ENCODE results near the gene RRP12. TPM values are rescaled to one million over a fixed set of nuclear protein-coding genes. Genes with fewer than 3 reads are reported as not detected.

The RRP12 gene
- total and polyA plus RNA-seq, 11 donors: 6.0 to 61.2 (median 21.5) TPM

DNA sequence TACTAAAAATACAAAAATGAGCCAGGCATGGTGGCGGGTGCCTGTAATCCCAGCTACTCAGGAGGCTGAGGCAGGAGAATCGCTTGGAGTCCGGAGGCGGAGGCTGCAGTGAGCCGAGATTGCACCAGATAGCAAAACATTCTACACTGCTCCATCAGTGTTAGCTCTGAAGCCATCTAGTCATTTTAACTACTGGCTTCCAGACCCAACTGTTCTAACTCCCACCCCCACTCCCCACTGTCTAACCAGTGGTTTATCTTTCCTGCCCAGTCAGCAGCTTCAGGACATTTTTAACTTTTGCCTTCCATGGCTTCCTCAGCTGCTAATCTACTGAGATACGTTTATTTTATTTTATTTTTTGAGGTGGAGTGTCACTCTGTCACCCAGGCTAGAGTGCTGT, 88.2 kb downstream of the RRP12 start:
- TF ChIP-seq POLR2A (IDR thresholded peaks at IDR 0.05): no peak
- TF ChIP-seq CTCF (IDR thresholded peaks at IDR 0.05): no peak
- H3K27ac ChIP-seq: no peak overlapping the region
- no peaks in the 10 kb centered on the region for H3K9me3 ChIP-seq
- WGBS, 4 donors: 78 to 85% (median 82%) methylated on average over 3 to 6 of the region's 6 CpGs
- ATAC-seq (no peak), DNase-seq (no peak)
- peaks cover 0 to 13% (median 0%) of the 10 kb centered on the region in 12 donors for H3K4me1 ChIP-seq
- H3K27me3 ChIP-seq: no peaks in the 10 kb centered on the region
- H3K36me3 ChIP-seq: no peaks in the 10 kb centered on the region
- no peak overlapping the region for H3K4me3 ChIP-seq
- intact Hi-C loops (cut with DNase I): no loop called here

- ATAC-seq (no peak), DNase-seq (no peak)
- Histone ChIP-seq H3K27me3 (no peaks in the 10 kb centered on the region), H3K27ac (no peak overlapping the region), H3K4me1 (peaks cover 0 to 7% (median 0%) of the 10 kb centered on the region in 12 donors), H3K9me3 (no peaks in the 10 kb centered on the region), H3K4me3 (no peak overlapping the region), H3K36me3 (no peaks in the 10 kb centered on the region)
- WGBS, 4 donors: 89 to 97% (median 96%) methylated on average over 4 of the region's 4 CpGs
- intact Hi-C loops (cut with DNase I): no loop called here
- TF ChIP-seq CTCF (IDR thresholded peaks at IDR 0.05): no peak
- no peak for TF ChIP-seq POLR2A (IDR thresholded peaks at IDR 0.05)
Observed at GRCh38 chr10:97311111-97311626, 90.0 kb downstream of the RRP12 start.

DNA sequence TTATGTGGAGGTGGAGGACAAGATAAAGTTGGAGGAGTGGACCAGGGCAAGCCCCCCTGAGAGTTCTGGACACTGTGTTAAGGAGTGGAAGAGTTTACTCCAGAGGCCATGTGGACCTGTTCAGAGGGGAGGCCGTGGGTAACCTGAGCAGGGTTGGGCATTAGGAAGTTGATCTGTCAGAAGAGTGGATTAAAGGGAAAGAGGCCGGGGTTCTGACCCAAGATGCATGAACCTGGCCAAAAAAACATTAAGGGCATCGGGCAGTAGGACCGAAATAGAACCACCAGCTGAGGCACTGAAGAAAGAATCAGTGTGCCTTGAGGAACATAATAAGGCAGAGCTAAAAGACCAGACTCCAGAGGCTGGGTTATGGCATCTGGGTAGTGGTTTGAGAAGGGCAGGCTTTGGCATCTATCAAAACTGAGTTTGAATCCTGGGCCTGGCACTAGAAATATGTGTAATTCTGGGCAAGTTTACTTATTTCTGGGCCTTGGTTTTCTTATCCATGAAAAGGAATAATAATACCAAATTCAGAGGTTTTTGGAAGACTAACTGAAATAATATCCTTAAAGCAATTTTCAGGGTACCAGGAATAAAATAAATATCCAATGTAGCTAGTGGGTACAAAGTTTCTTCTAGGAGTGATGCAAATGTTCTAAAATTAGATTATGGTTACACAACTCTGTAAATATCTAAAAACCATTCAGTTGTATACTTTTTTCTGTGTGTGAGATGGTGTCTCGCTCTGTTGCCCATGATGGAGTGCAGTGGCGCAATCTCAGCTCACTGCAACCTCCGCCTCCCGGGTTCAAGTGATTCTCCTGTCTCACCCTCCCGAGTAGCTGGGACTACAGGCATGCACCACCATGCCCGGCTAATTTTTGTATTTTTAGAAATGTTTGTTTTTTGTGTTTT, 93.0 kb downstream of the RRP12 start:
- Histone ChIP-seq H3K36me3 (no peaks in the 10 kb centered on the region), H3K9me3 (no peaks in the 10 kb centered on the region), H3K27me3 (no peaks in the 10 kb centered on the region), H3K4me3 (no peak overlapping the region), H3K4me1 (peaks cover 0 to 7% (median 0%) of the 10 kb centered on the region in 12 donors), H3K27ac (no peak overlapping the region)
- intact Hi-C loops (cut with DNase I): no loop called here
- DNase-seq (no peak), ATAC-seq (no peak)
- 78 to 85% (median 80%) methylated on average over 10 of the region's 10 CpGs for whole genome bisulfite sequencing, 4 donors
- no peak for TF ChIP-seq POLR2A (IDR thresholded peaks at IDR 0.05)
- no peak for TF ChIP-seq CTCF (IDR thresholded peaks at IDR 0.05)

DNA sequence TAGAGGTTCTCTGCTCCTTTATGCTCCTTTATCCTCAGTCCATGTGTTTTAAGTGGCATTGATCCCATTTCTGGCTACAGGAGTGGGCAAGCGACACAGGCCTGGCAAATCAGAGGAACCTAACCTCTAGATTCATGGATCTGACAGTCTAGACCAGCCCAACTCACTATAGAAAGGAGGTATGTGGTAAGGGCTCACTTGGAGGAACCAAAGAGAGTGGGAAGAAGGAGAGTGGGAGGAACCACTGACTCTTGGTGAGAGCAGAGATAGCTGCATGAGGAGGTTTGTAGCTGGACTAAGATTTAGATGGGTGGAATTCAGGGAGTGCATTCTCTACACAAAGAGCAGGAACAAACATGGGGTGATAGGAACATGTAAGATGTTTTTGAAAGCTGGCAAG, 93.7 kb downstream of the RRP12 start:
- Histone ChIP-seq H3K9me3 (no peaks in the 10 kb centered on the region), H3K27me3 (no peaks in the 10 kb centered on the region), H3K4me3 (no peak overlapping the region), H3K4me1 (peaks cover 0 to 7% (median 0%) of the 10 kb centered on the region in 12 donors), H3K36me3 (no peaks in the 10 kb centered on the region), H3K27ac (no peak overlapping the region)
- ATAC-seq (no peak), DNase-seq (no peak)
- no peak for TF ChIP-seq POLR2A (IDR thresholded peaks at IDR 0.05)
- TF ChIP-seq CTCF (IDR thresholded peaks at IDR 0.05): no peak
- intact Hi-C loops (cut with DNase I): no loop called here
- WGBS, 4 donors: 49 to 91% (median 73%) methylated on average over 1 of the region's 1 CpG

Data from heart left ventricle (tissue), 16 donors.